ENCODE measurements around the gene LIMD2. TPM values are rescaled to one million over a fixed set of nuclear protein-coding genes. Genes with fewer than 3 reads are reported as not detected.

LIMD2 gene
- total and polyA plus RNA-seq, 4 donors = 15.6 to 23.1 (median 21.9) TPM

DNA sequence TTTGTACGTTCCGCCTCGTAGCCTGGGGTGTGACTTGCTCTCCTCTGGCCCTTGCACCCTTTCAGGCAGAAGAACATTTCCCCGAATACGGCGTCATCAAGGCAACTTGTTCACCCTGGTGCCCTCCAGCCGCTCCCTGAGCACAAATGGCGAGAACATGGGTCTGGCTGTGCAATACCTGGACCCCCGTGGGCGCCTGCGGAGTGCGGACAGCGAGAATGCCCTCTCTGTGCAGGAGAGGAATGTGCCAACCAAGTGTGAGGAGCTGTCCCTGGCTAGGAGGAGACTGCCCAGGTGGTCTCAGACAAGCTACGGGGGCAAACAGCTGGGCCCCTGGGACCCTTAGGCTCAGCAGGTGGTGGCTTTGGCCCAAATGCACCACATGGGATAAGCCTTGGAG, 10.4 kb downstream of the LIMD2 start:
- intact Hi-C loops (cut with DNase I) = no loop called here
- Histone ChIP-seq H3K27me3 (ENCODE audit: control insufficient read depth in 1 of 2, insufficient read depth in 2 of 2, low read length in 1 of 2) (no peaks in the 10 kb centered on the region), H3K4me3 (ENCODE audit: low read length in 2 of 2) (no peak overlapping the region), H3K27ac (ENCODE audit: low read depth in 1 of 2, low read length in 2 of 2) (no peak overlapping the region), H3K4me1 (ENCODE audit: control insufficient read depth in 1 of 2, insufficient read depth in 2 of 2, low read length in 2 of 2) (peaks cover 0 to 9% of the 10 kb centered on the region in 2 donors), H3K36me3 (ENCODE audit: control insufficient read depth in 1 of 2, insufficient read depth in 2 of 2, low read length in 1 of 2) (peaks cover 0 to 13% of the 10 kb centered on the region in 2 donors), H3K9me3 (ENCODE audit: control insufficient read depth, low read length) (no peaks in the 10 kb centered on the region)
- ATAC-seq (ENCODE audit: low FRiP score) (no peak), DNase-seq (no peak)
- WGBS, 2 donors = 97% methylated on average over 14 of the region's 14 CpGs

DNA sequence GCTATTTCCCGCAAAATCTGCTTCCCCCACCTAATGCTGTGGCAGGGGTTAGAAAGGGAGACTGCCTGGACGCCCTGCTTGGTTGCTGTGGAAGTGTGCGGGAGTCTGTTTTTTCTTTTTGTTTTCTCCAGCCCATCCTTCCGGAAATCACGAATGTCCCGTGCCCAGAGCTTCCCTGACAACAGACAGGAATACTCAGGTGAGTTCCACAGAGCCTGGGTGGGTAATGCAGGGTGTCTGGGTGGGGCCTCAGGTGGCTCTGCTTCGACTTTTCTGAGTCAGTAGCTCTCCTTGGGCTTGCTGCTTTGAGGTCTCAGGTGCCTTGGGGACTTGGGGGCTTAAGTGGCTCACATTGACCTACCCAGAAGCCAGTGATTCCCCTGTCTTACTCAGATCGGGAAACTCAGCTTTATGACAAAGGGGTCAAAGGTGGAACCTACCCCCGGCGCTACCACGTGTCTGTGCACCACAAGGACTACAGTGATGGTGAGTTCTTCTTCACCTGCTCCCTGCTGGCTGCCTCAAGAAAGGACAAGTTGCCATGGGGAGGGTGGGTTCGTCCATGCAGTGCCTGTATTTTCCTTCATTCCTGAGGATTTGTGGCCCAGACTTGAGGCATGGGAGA, 11.4 kb downstream of the LIMD2 start:
- peaks cover 0 to 10% of the 10 kb centered on the region in 2 donors for H3K4me1 ChIP-seq (ENCODE audit: control insufficient read depth in 1 of 2, insufficient read depth in 2 of 2, low read length in 2 of 2)
- 83 to 84% methylated on average over 12 of the region's 12 CpGs for WGBS, 2 donors
- no peak for DNase-seq
- ATAC-seq (ENCODE audit: low FRiP score) = no peak
- no peaks in the 10 kb centered on the region for H3K27me3 ChIP-seq (ENCODE audit: control insufficient read depth in 1 of 2, insufficient read depth in 2 of 2, low read length in 1 of 2)
- no peak overlapping the region for H3K27ac ChIP-seq (ENCODE audit: low read depth in 1 of 2, low read length in 2 of 2)
- no peaks in the 10 kb centered on the region for H3K9me3 ChIP-seq (ENCODE audit: control insufficient read depth, low read length)
- no peak overlapping the region for H3K4me3 ChIP-seq (ENCODE audit: low read length in 2 of 2)
- intact Hi-C loops (cut with DNase I) = no loop called here
- peaks cover 0 to 13% of the 10 kb centered on the region in 2 donors for H3K36me3 ChIP-seq (ENCODE audit: control insufficient read depth in 1 of 2, insufficient read depth in 2 of 2, low read length in 1 of 2)

DNA sequence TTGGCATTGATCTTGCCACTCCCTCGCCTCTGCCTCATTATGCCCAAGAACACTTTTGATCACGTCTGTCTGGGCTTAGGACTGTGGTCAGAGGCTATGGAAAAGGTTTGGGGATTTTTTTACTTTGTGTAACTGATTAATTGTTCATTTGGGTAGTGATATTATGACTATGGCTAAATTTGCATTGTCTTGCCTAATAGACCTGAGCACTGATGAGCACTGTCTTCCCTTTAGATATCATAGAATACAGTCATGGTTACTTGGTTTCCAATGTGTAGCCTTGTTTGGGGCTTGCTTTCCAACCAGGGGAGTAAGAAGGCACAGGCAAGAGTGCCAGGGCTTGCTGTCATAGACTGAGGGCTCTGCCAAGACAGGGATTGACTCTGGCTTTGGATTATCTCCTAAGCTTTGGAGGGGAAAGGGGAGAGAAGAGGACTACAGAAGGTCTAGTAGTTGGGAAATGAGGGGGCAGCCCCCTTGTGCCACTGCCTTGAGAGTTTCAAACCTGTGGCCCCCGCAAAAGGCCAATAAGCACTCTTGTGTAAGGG, 13.7 kb downstream of the LIMD2 start:
- H3K27ac ChIP-seq (ENCODE audit: low read depth in 1 of 2, low read length in 2 of 2) = no peak overlapping the region
- 96 to 97% methylated on average over 3 of the region's 3 CpGs for WGBS, 2 donors
- DNase-seq (no peak), ATAC-seq (ENCODE audit: low FRiP score) (no peak)
- H3K9me3 ChIP-seq (ENCODE audit: control insufficient read depth, low read length) = no peaks in the 10 kb centered on the region
- no peak overlapping the region for H3K4me3 ChIP-seq (ENCODE audit: low read length in 2 of 2)
- H3K27me3 ChIP-seq (ENCODE audit: control insufficient read depth in 1 of 2, insufficient read depth in 2 of 2, low read length in 1 of 2) = no peaks in the 10 kb centered on the region
- H3K36me3 ChIP-seq (ENCODE audit: control insufficient read depth in 1 of 2, insufficient read depth in 2 of 2, low read length in 1 of 2) = peaks cover 0 to 10% of the 10 kb centered on the region in 2 donors
- intact Hi-C loops (cut with DNase I) = no loop called here
- H3K4me1 ChIP-seq (ENCODE audit: control insufficient read depth in 1 of 2, insufficient read depth in 2 of 2, low read length in 2 of 2) = peaks cover 0 to 10% of the 10 kb centered on the region in 2 donors

DNA sequence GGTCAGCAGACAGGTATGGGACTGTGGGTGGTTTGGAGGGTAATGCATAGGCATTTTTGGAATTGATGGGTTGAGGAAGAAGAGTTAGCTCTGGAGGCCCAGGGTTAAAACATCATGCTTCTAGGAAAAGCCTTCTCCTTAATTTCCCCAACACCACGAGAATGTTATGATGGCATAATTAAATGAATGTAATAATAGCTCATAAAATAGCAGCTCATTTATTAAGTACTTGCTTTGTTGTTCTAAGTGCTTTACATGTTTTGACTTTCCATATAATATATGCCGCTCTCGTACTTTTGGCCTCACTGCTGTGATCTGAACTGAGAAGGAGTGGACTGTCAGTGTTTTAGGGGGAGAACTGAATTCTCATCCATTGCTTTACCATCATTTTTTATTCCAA, 14.3 kb downstream of the LIMD2 start:
- Histone ChIP-seq H3K27ac (ENCODE audit: low read depth in 1 of 2, low read length in 2 of 2) (no peak overlapping the region), H3K4me1 (ENCODE audit: control insufficient read depth in 1 of 2, insufficient read depth in 2 of 2, low read length in 2 of 2) (peaks cover 0 to 10% of the 10 kb centered on the region in 2 donors), H3K27me3 (ENCODE audit: control insufficient read depth in 1 of 2, insufficient read depth in 2 of 2, low read length in 1 of 2) (no peaks in the 10 kb centered on the region), H3K9me3 (ENCODE audit: control insufficient read depth, low read length) (no peaks in the 10 kb centered on the region), H3K36me3 (ENCODE audit: control insufficient read depth in 1 of 2, insufficient read depth in 2 of 2, low read length in 1 of 2) (peaks cover 0 to 10% of the 10 kb centered on the region in 2 donors), H3K4me3 (ENCODE audit: low read length in 2 of 2) (no peak overlapping the region)
- no peak for DNase-seq
- 91 to 95% methylated on average over 3 of the region's 3 CpGs for WGBS, 2 donors
- ATAC-seq (ENCODE audit: low FRiP score) = no peak
- intact Hi-C loops (cut with DNase I) = no loop called here

DNA sequence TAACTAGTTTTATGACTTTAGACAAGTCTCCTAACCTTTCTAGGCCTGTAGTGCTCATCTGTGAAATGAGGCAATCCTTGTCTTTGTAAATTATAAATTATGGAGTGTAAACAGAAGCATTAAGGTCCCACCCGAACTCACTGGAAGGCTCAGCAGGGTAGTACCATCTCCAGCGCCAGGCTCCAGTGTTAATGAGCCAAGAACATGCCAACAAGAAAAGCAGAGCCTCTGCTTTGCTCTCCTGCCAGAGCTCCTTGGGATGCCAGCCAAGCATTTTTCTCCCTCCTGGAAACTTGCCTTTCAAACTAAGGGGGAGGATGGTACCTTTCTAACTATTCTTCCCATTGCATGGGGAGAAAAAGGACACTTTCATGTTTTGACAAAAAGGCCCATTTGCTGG, 14.9 kb downstream of the LIMD2 start:
- peaks cover 0 to 10% of the 10 kb centered on the region in 2 donors for H3K4me1 ChIP-seq (ENCODE audit: control insufficient read depth in 1 of 2, insufficient read depth in 2 of 2, low read length in 2 of 2)
- H3K9me3 ChIP-seq (ENCODE audit: control insufficient read depth, low read length) = no peaks in the 10 kb centered on the region
- intact Hi-C loops (cut with DNase I) = no loop called here
- H3K36me3 ChIP-seq (ENCODE audit: control insufficient read depth in 1 of 2, insufficient read depth in 2 of 2, low read length in 1 of 2) = peaks cover 0 to 5% of the 10 kb centered on the region in 2 donors
- no peaks in the 10 kb centered on the region for H3K27me3 ChIP-seq (ENCODE audit: control insufficient read depth in 1 of 2, insufficient read depth in 2 of 2, low read length in 1 of 2)
- no peak overlapping the region for H3K4me3 ChIP-seq (ENCODE audit: low read length in 2 of 2)
- ATAC-seq (ENCODE audit: low FRiP score) = no peak
- 4 to 9% methylated on average over 2 of the region's 2 CpGs for WGBS, 2 donors
- no peak overlapping the region for H3K27ac ChIP-seq (ENCODE audit: low read depth in 1 of 2, low read length in 2 of 2)
- DNase-seq = no peak

DNA sequence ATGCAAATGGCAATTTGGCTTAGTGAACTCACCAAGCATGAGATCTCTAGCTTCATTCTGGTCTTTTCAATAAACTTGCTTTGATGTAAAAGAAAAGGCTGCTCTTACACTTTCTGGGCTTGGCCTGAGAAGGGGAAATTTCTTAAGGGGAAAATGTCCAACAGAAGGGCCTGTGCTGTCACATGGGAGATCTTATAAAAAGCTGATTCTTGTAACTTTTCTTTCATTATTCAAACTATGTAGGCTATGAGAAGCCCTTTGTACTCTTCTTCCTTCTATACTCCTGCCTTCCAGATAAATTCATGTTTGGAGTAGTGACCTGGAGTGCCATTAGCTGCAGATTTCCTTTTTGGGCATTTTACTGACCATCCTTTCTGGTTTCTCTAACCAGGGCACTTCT, 16.9 kb downstream of the LIMD2 start:
- Histone ChIP-seq H3K4me1 (ENCODE audit: control insufficient read depth in 1 of 2, insufficient read depth in 2 of 2, low read length in 2 of 2) (peaks cover 0 to 10% of the 10 kb centered on the region in 2 donors), H3K4me3 (ENCODE audit: low read length in 2 of 2) (no peak overlapping the region), H3K9me3 (ENCODE audit: control insufficient read depth, low read length) (no peaks in the 10 kb centered on the region), H3K27ac (ENCODE audit: low read depth in 1 of 2, low read length in 2 of 2) (no peak overlapping the region), H3K27me3 (ENCODE audit: control insufficient read depth in 1 of 2, insufficient read depth in 2 of 2, low read length in 1 of 2) (no peaks in the 10 kb centered on the region), H3K36me3 (ENCODE audit: control insufficient read depth in 1 of 2, insufficient read depth in 2 of 2, low read length in 1 of 2) (peaks cover 0 to 2% of the 10 kb centered on the region in 2 donors)
- no peak for DNase-seq
- no peak for ATAC-seq (ENCODE audit: low FRiP score)
- intact Hi-C loops (cut with DNase I) = no loop called here

DNA sequence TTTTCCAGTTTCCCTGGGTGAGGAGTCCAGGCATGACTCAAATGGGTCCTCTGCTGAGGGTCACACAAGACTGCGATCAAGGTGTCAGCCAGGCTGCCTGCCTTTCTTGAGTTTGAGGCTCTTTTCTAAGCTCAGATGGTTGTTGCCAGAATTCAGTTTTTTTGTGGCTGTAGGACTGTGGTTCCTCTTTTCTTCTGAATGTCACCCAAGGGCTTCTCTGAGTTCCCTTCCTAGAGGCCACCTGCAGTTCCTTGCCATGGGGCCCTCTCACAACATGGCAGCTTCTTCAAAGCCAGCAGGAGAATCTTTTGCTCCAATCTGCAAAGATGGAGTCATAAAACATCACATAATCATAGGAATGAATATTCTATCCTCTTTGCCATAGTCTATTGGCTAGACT, 17.5 kb downstream of the LIMD2 start:
- no peak for ATAC-seq (ENCODE audit: low FRiP score)
- H3K27me3 ChIP-seq (ENCODE audit: control insufficient read depth in 1 of 2, insufficient read depth in 2 of 2, low read length in 1 of 2) = no peaks in the 10 kb centered on the region
- no peak for DNase-seq
- intact Hi-C loops (cut with DNase I) = no loop called here
- H3K27ac ChIP-seq (ENCODE audit: low read depth in 1 of 2, low read length in 2 of 2) = no peak overlapping the region
- peaks cover 0 to 2% of the 10 kb centered on the region in 2 donors for H3K36me3 ChIP-seq (ENCODE audit: control insufficient read depth in 1 of 2, insufficient read depth in 2 of 2, low read length in 1 of 2)
- H3K9me3 ChIP-seq (ENCODE audit: control insufficient read depth, low read length) = no peaks in the 10 kb centered on the region
- no peak overlapping the region for H3K4me3 ChIP-seq (ENCODE audit: low read length in 2 of 2)
- WGBS, 2 donors = 94 to 100% methylated on average over 1 of the region's 1 CpG
- H3K4me1 ChIP-seq (ENCODE audit: control insufficient read depth in 1 of 2, insufficient read depth in 2 of 2, low read length in 2 of 2) = peaks cover 0 to 10% of the 10 kb centered on the region in 2 donors

DNA sequence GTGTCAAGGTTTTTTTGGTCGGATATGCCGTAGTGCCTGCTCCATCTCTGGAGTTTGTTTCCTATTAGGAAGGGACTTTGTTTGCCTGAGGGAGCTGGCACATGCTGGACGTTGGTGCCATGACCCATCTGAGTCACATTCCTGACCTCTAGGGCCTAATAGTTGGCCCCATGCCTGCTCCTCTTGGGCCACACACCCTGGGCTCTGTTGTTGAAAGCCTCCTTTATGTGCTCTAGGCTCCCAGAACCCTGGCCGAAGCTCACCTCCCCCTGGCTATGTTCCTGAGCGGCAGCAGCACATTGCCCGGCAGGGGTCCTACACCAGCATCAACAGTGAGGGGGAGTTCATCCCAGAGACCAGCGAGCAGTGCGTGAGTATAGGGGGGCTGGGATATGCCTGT, 18.4 kb downstream of the LIMD2 start:
- peaks cover 0 to 2% of the 10 kb centered on the region in 2 donors for H3K36me3 ChIP-seq (ENCODE audit: control insufficient read depth in 1 of 2, insufficient read depth in 2 of 2, low read length in 1 of 2)
- ATAC-seq (ENCODE audit: low FRiP score) (peak; percentile 27), DNase-seq (no peak)
- H3K27me3 ChIP-seq (ENCODE audit: control insufficient read depth in 1 of 2, insufficient read depth in 2 of 2, low read length in 1 of 2) = no peaks in the 10 kb centered on the region
- H3K4me3 ChIP-seq (ENCODE audit: low read length in 2 of 2) = no peak overlapping the region
- H3K27ac ChIP-seq (ENCODE audit: low read depth in 1 of 2, low read length in 2 of 2) = no peak overlapping the region
- H3K4me1 ChIP-seq (ENCODE audit: control insufficient read depth in 1 of 2, insufficient read depth in 2 of 2, low read length in 2 of 2) = peaks cover 0 to 10% of the 10 kb centered on the region in 2 donors
- no peaks in the 10 kb centered on the region for H3K9me3 ChIP-seq (ENCODE audit: control insufficient read depth, low read length)
- 78 to 82% methylated on average over 8 of the region's 8 CpGs for WGBS, 2 donors
- intact Hi-C loops (cut with DNase I) = no loop called here

DNA sequence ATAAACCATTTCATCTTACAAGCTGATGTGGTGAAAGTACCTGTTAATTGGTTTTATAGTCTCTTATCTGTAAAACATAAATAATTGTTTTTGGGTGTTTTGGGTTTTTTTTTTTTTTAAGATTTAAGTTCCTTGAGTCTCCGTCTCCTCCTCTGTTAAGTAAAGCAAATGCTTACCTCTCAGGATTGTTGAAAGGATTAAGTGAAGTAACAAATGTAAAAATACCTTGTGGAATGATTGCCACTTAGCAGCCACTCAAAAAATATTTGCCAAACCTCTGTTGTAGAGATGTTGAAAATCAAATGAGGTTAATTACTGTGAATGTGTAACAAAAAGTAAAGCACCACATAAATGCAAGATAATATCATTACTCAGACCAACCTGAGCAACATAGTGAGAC, 19.2 kb downstream of the LIMD2 start:
- no peak overlapping the region for H3K27ac ChIP-seq (ENCODE audit: low read depth in 1 of 2, low read length in 2 of 2)
- intact Hi-C loops (cut with DNase I) = no loop called here

More for the DNA sequence above, 19.2 kb downstream of the LIMD2 start:
- Histone ChIP-seq H3K4me1 (ENCODE audit: control insufficient read depth in 1 of 2, insufficient read depth in 2 of 2, low read length in 2 of 2) (peaks cover 0 to 10% of the 10 kb centered on the region in 2 donors), H3K4me3 (ENCODE audit: low read length in 2 of 2) (no peak overlapping the region), H3K36me3 (ENCODE audit: control insufficient read depth in 1 of 2, insufficient read depth in 2 of 2, low read length in 1 of 2) (peaks cover 0 to 2% of the 10 kb centered on the region in 2 donors), H3K9me3 (ENCODE audit: control insufficient read depth, low read length) (no peaks in the 10 kb centered on the region), H3K27me3 (ENCODE audit: control insufficient read depth in 1 of 2, insufficient read depth in 2 of 2, low read length in 1 of 2) (no peaks in the 10 kb centered on the region)
- 90 to 95% methylated on average over 1 of the region's 1 CpG for WGBS, 2 donors
- DNase-seq = no peak
- ATAC-seq (ENCODE audit: low FRiP score) = no peak

Measured in aorta (tissue), 5 donors.